Measurements from ENCODE around the gene ST6GAL2.

ST6GAL2 gene

DNA sequence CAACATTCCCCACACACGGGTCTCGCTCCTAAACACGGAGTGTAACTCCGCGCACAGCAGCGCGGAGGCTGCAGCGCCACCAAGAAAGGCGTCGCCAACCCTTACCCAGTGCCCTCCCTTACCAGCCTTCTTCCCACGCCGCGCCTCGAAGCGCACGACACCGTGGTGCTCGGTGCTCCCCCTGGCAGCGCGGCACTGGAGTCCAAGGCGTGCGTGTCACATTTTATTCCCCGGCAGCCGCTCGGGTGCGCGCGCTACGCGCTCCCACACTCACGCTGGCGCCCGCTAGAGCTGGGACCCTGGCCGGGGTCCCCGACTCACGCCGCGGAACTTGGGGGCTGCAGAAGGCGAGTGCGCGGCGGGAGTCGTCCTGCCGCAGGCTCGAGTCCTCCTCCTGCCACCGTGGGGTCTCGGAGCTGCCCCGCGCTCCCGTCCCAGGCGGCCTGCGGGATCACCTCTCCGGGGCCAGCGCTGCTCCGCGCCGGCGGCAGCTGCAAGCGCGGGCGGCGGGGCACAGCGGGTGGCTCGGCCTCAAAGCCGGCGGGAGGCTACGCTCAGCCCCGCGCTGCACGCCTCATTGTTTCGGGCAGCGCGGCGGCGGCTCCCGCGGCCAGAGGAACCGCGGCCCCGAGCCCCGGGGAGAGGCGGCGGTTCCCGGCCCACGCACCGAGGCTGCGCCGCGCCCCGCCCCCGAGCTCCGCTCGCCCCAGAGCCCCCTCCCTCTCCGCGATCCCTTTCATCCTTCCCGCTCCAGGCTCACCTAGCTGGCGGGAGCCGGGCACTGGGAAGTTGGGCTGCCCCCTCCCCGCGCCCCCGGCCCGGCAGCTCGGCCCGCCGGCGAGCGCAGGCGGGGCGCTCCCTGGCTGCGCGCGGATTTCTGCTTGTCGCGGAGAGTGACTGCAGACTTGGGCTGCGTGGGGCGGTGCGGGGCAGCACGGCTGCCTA, at the start of gene ST6GAL2:
Gene ST6GAL2, minus strand, starts transcription at position 197 of the 945 bp plus-strand sequence. CDS start 42,190 bp downstream, outside the sequence.
- H3K4me1 Mint-ChIP-seq: no peaks in the 10 kb centered on the region
- peaks cover 22% of the 10 kb centered on the region for H3K27me3 Mint-ChIP-seq
- no peaks in the 10 kb centered on the region for H3K36me3 Mint-ChIP-seq
- no peak for ATAC-seq
- H3K27ac Mint-ChIP-seq: no peak within 1 kb of the TSS
- H3K9me3 Mint-ChIP-seq: no peaks in the 10 kb centered on the region
- no peak within 1 kb of the TSS for H3K4me3 Mint-ChIP-seq

GRCh38 chr2:106932644-106933043, 46.7 kb upstream of the ST6GAL2 start:
- no peak for ATAC-seq
- peaks cover 4% of the 10 kb centered on the region for H3K9me3 Mint-ChIP-seq
- H3K36me3 Mint-ChIP-seq: no peaks in the 10 kb centered on the region
- H3K27ac Mint-ChIP-seq: no peak overlapping the region
- no peaks in the 10 kb centered on the region for H3K27me3 Mint-ChIP-seq
- H3K4me1 Mint-ChIP-seq: no peaks in the 10 kb centered on the region
- no peak overlapping the region for H3K4me3 Mint-ChIP-seq

GRCh38 chr2:106931717-106932335, 45.9 kb upstream of the ST6GAL2 start:
- Mint-ChIP-seq H3K4me3 (no peak overlapping the region), H3K27ac (no peak overlapping the region), H3K36me3 (no peaks in the 10 kb centered on the region), H3K4me1 (no peaks in the 10 kb centered on the region), H3K27me3 (no peaks in the 10 kb centered on the region), H3K9me3 (peaks cover 4% of the 10 kb centered on the region)
- ATAC-seq: no peak

GRCh38 chr2:106921451-106921850, 35.5 kb upstream of the ST6GAL2 start:
- no peak overlapping the region for H3K4me3 Mint-ChIP-seq
- no peak for ATAC-seq
- no peak overlapping the region for H3K27ac Mint-ChIP-seq
- H3K9me3 Mint-ChIP-seq: peaks cover 10% of the 10 kb centered on the region
- H3K27me3 Mint-ChIP-seq: no peaks in the 10 kb centered on the region
- H3K4me1 Mint-ChIP-seq: no peaks in the 10 kb centered on the region
- no peaks in the 10 kb centered on the region for H3K36me3 Mint-ChIP-seq

DNA sequence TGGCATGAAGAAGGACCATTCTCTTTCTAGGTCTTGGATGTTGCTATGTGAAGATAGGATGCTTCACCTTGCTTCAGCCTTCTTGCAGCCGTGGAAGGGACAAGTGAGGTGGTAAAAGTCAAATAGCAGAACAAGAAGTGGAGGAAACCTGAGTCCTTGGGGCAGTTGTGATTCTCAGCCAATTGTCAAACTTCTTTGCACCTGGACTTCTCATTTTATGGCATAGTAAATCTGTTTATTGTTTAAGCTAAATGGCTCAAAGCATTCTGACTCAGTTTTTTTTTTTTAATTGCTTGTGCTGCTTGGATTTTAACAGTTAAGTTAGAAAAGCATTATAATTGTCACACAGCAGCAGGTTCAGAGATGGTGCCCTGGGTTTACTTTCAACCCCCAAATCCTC, 33.0 kb upstream of the ST6GAL2 start:
- H3K4me1 Mint-ChIP-seq: no peaks in the 10 kb centered on the region

DNA sequence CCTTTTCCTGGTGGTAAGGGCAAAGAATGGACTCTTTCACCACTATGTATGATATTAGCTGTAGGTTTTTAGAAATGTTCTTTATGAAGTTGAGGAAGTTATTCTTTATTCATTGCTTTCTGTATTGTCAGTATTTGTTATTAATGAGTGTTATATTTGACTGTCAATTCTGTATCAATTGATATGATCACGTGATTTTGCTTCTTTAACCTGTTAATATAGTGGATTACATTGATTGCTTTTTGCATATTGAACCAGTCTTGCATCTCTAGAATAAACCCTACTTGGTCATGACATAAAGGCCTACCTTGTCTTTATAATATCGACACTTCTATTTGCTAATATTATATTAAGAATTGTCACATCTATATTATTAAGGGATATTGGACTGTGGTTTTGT, 18.3 kb upstream of the ST6GAL2 start:
- Mint-ChIP-seq H3K27ac (no peak overlapping the region), H3K9me3 (peaks cover 5% of the 10 kb centered on the region), H3K4me1 (no peaks in the 10 kb centered on the region), H3K4me3 (no peak overlapping the region), H3K36me3 (no peaks in the 10 kb centered on the region), H3K27me3 (no peaks in the 10 kb centered on the region)
- ATAC-seq: no peak

More for the DNA sequence above, 33.0 kb upstream of the ST6GAL2 start:
- peaks cover 7% of the 10 kb centered on the region for H3K9me3 Mint-ChIP-seq
- ATAC-seq: no peak
- H3K4me3 Mint-ChIP-seq: no peak overlapping the region
- H3K27ac Mint-ChIP-seq: no peak overlapping the region
- no peaks in the 10 kb centered on the region for H3K27me3 Mint-ChIP-seq
- no peaks in the 10 kb centered on the region for H3K36me3 Mint-ChIP-seq

- H3K36me3 Mint-ChIP-seq: no peaks in the 10 kb centered on the region
- H3K9me3 Mint-ChIP-seq: peaks cover 5% of the 10 kb centered on the region
- H3K4me3 Mint-ChIP-seq: no peak overlapping the region
- no peaks in the 10 kb centered on the region for H3K4me1 Mint-ChIP-seq
- no peak for ATAC-seq
- H3K27ac Mint-ChIP-seq: no peak overlapping the region
- H3K27me3 Mint-ChIP-seq: no peaks in the 10 kb centered on the region
Observed at GRCh38 chr2:106899786-106900530, 14.0 kb upstream of the ST6GAL2 start.

GRCh38 chr2:106894545-106894944, 8.6 kb upstream of the ST6GAL2 start:
- Mint-ChIP-seq H3K36me3 (no peaks in the 10 kb centered on the region), H3K4me1 (no peaks in the 10 kb centered on the region), H3K9me3 (no peaks in the 10 kb centered on the region), H3K4me3 (no peak overlapping the region), H3K27ac (no peak overlapping the region), H3K27me3 (no peaks in the 10 kb centered on the region)
- ATAC-seq: no peak

DNA sequence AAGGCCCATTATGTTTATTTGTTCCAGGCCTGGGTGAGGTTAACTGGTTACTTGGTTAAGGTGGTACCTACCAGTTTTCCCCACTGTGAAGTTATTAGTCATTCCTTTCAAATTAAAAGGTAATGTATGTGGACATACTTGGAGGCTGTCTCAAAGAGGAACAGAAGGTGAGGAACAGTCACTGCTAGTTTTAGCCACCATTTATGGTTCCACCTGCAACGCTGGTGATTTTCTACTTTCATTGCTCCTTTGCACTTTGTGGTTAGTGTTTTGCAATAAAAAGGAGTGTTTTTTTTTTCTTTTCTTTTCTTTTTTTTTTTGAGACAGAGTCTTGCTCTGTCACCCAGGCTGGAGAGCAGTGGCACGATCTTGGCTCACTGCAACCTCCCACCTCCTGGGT, 6.1 kb upstream of the ST6GAL2 start:
- H3K9me3 Mint-ChIP-seq: no peaks in the 10 kb centered on the region
- H3K27ac Mint-ChIP-seq: no peak overlapping the region
- H3K27me3 Mint-ChIP-seq: peaks cover 9% of the 10 kb centered on the region
- H3K36me3 Mint-ChIP-seq: no peaks in the 10 kb centered on the region
- no peak overlapping the region for H3K4me3 Mint-ChIP-seq
- ATAC-seq: no peak
- H3K4me1 Mint-ChIP-seq: no peaks in the 10 kb centered on the region

GRCh38 chr2:106890606-106891005, 4.6 kb upstream of the ST6GAL2 start:
- Mint-ChIP-seq H3K4me3 (no peak overlapping the region), H3K4me1 (no peaks in the 10 kb centered on the region), H3K9me3 (no peaks in the 10 kb centered on the region), H3K36me3 (no peaks in the 10 kb centered on the region), H3K27ac (no peak overlapping the region), H3K27me3 (peaks cover 15% of the 10 kb centered on the region)
- no peak for ATAC-seq

DNA sequence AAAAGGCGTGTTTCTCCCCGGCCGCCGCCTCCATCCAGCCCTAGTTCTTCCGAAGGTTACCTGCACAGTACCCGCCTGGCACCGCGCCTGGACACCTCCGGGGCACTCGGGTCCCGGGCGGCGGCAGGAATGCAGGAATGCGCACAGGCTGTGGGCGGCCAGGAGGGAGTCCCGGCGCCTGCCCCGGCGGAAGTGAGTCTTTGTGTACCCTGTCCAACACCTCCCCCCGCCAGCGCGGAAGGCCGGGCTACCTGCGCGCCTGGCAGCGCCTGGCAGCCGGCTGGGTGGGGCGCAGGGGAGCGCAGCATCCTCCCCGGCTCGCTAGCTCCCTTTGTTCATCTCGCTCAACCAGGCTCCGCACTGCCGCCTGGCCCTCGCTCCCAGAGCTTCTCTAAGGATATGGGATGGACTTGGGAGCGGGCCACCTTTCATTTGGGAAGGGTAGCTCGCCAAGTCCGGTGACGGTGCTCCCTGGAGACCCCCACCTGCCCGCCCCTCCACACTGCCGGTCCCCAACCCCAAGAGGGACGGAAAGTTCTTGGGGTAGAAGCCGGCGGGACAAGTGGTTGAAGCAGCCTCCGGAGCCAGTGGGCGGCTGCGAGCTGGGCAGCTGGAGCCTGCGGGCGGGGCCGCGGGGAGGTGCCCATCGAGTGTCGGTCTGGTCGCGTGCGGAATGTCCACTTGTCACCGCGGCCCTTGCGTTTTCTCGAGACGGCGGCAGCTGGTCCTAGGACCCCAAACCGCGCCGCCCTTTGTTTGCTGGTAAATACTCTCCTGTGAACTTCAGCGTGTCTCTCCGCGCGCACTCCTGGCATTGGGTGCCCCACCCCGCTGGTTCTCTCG, 1.2 kb upstream of the ST6GAL2 start:
- H3K27ac Mint-ChIP-seq: no peak overlapping the region
- H3K27me3 Mint-ChIP-seq: peaks cover 22% of the 10 kb centered on the region
- ATAC-seq: no peak
- H3K9me3 Mint-ChIP-seq: no peaks in the 10 kb centered on the region
- no peaks in the 10 kb centered on the region for H3K4me1 Mint-ChIP-seq
- no peaks in the 10 kb centered on the region for H3K36me3 Mint-ChIP-seq
- no peak overlapping the region for H3K4me3 Mint-ChIP-seq

- H3K36me3 Mint-ChIP-seq: no peaks in the 10 kb centered on the region
- H3K4me3 Mint-ChIP-seq: no peak overlapping the region
- ATAC-seq: no peak
- H3K4me1 Mint-ChIP-seq: no peaks in the 10 kb centered on the region
- no peaks in the 10 kb centered on the region for H3K9me3 Mint-ChIP-seq
- peaks cover 22% of the 10 kb centered on the region for H3K27me3 Mint-ChIP-seq
- H3K27ac Mint-ChIP-seq: no peak overlapping the region
Observed at GRCh38 chr2:106885329-106885728, 638 bp downstream of the ST6GAL2 start.

DNA sequence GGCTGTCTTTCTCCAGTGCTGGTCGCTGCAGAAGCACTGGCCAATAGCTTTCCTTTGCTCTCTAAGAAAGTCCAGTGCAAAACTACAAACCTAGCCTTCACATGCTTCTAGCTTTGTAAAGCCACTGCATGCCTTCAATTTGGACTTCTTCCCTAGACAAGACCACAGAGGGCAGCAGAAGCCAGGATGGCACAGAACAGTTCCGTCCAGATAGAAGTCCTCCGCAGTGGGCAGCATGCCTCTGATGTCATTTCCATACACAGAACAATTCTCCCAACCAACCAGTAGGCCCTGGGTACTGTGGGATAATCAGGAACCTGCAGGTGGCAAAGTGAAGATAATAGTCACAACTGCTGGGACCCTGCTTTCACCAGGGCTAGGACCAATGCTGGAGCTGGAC, 3.3 kb downstream of the ST6GAL2 start:
- H3K27ac Mint-ChIP-seq: no peak overlapping the region
- peaks cover 19% of the 10 kb centered on the region for H3K27me3 Mint-ChIP-seq
- no peak for ATAC-seq
- no peaks in the 10 kb centered on the region for H3K9me3 Mint-ChIP-seq
- no peaks in the 10 kb centered on the region for H3K4me1 Mint-ChIP-seq
- no peaks in the 10 kb centered on the region for H3K36me3 Mint-ChIP-seq
- H3K4me3 Mint-ChIP-seq: no peak overlapping the region

DNA sequence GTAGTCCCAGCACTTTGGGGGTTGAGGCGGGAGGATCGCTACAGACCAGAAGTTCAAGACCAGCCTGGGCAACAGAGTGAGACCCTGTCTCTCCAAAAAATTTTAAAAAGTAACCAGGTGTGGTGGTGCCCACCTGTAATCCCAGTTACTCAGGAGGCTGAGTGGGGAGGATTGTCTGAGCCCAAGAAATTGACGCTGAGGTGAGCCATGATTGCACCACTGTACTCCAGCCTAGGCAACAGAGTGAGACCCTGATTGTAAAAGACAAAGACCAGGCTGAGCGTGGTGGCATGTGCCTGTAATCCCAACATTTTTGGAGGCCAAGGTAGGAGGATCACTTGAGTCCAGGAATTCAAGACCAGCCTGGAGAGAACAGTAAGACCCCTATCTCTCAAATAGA, 7.8 kb downstream of the ST6GAL2 start:
- H3K27me3 Mint-ChIP-seq: no peaks in the 10 kb centered on the region

GRCh38 chr2:106876699-106877098, 9.3 kb downstream of the ST6GAL2 start:
- Mint-ChIP-seq H3K27me3 (no peaks in the 10 kb centered on the region), H3K27ac (no peak overlapping the region), H3K4me3 (no peak overlapping the region), H3K36me3 (no peaks in the 10 kb centered on the region), H3K9me3 (no peaks in the 10 kb centered on the region), H3K4me1 (no peaks in the 10 kb centered on the region)
- ATAC-seq: no peak

More for the DNA sequence above, 7.8 kb downstream of the ST6GAL2 start:
- H3K4me3 Mint-ChIP-seq: no peak overlapping the region
- H3K27ac Mint-ChIP-seq: no peak overlapping the region
- no peaks in the 10 kb centered on the region for H3K36me3 Mint-ChIP-seq
- H3K9me3 Mint-ChIP-seq: no peaks in the 10 kb centered on the region
- no peak for ATAC-seq
- no peaks in the 10 kb centered on the region for H3K4me1 Mint-ChIP-seq
